PC-9 (cell line): ENCODE measurements around the gene MFN1. TPM values are rescaled to one million over a fixed set of nuclear protein-coding genes. Genes with fewer than 3 reads are reported as not detected.

Experiments used
- BruUV-seq: library from RNA; stranded (reverse); fragments of 400-500 nt; replicated peaks from 2 replicates; lab custom pipeline; 2021; lab: Mats Ljungman, UMichigan
- CTCF ChIA-PET: fragments of 300-600 bp; sonication (Branson Sonifier 250); formaldehyde crosslinking; loops from one replicate; lab custom pipeline; 2022; ENCODE audit warnings: antibody characterized with exemption; lab: Charles Lee
- POLR2A ChIA-PET: fragments of 300-600 bp; sonication (Branson Sonifier 250); formaldehyde crosslinking; loops from one replicate; lab custom pipeline; 2022; ENCODE audit warnings: antibody characterized with exemption; ENCODE audit not compliant: unreplicated experiment; lab: Charles Lee
- DNase-seq, 2 experiments: peaks; one replicate each; pipeline versions ENCODE4 v3.0.0 to v3.0.0-alpha.2; 2015 to 2022; ENCODE audit warnings: mixed read lengths in 1 of 2
- H2AFZ ChIP-seq: fragments of 200-600 bp; sonication (generic); 2 replicates; pipeline ENCODE4 v1.8.1; 2017; ENCODE audit warnings: antibody characterized with exemption
- H3F3A ChIP-seq: fragments of 200-600 bp; sonication (generic); 2 replicates; pipeline ENCODE4 v1.8.1; 2017; ENCODE audit warnings: antibody characterized with exemption, mild to moderate bottlenecking, low read depth; ENCODE audit not compliant: insufficient read depth
- H3K27ac ChIP-seq: fragments of 200-600 bp; sonication (generic); 2 replicates; pipeline ENCODE4 v1.6.1; 2016; ENCODE audit warnings: mixed run types
- H3K27me3 ChIP-seq: fragments of 200-600 bp; sonication (generic); 2 replicates; pipeline ENCODE4 v1.6.1; 2016; ENCODE audit warnings: low read depth, mixed run types; ENCODE audit not compliant: insufficient read depth
- H3K36me3 ChIP-seq: fragments of 200-600 bp; sonication (generic); 2 replicates; pipeline ENCODE4 v1.6.1; 2016; ENCODE audit warnings: low read depth, mixed run types
- H3K4me1 ChIP-seq: fragments of 200-600 bp; sonication (generic); replicated peaks from 2 replicates; pipeline ENCODE4 v1.6.1; 2016; ENCODE audit warnings: mixed run types; ENCODE audit not compliant: insufficient read depth
- H3K4me2 ChIP-seq: fragments of 200-600 bp; sonication (generic); 2 replicates; pipeline ENCODE4 v1.6.1; 2017; ENCODE audit warnings: mixed run types
- H3K4me3 ChIP-seq: fragments of 200-600 bp; sonication (generic); 2 replicates; pipeline ENCODE4 v1.6.1; 2016; ENCODE audit warnings: mixed run types
- H3K79me2 ChIP-seq: fragments of 200-600 bp; sonication (generic); 2 replicates; pipeline ENCODE4 v1.6.1; 2017; ENCODE audit warnings: low read depth, mixed run types
- H3K9me2 ChIP-seq: fragments of 200-600 bp; sonication (generic); 2 replicates; pipeline ENCODE4 v1.8.1; 2017; ENCODE audit warnings: mild to moderate bottlenecking; ENCODE audit not compliant: insufficient read depth
- H3K9me3 ChIP-seq: fragments of 200-600 bp; sonication (generic); 2 replicates; pipeline ENCODE4 v1.8.1; 2016; ENCODE audit warnings: low read depth; ENCODE audit not compliant: insufficient read depth
- H4K20me1 ChIP-seq: fragments of 200-600 bp; sonication (generic); 2 replicates; pipeline ENCODE4 v1.8.1; 2017; ENCODE audit not compliant: insufficient read depth
- CTCF ChIP-seq: fragments of 200-600 bp; sonication (generic); conservative IDR thresholded peaks from 2 replicates; pipeline ENCODE4 v1.6.1; 2017; ENCODE audit warnings: mixed run types, antibody characterized with exemption, mild to moderate bottlenecking, moderate library complexity
- EZH2 ChIP-seq: fragments of 200-600 bp; sonication (generic); IDR thresholded peaks from 2 replicates; pipeline ENCODE4 v1.8.0; 2017; ENCODE audit warnings: antibody characterized with exemption, low read depth
- intact Hi-C: fragments of 100-400 bp; cut with micrococcal nuclease; formaldehyde crosslinking; loops from one replicate; pipeline ENCODE4 v1.10.0; 2022; ENCODE audit not compliant: unreplicated experiment
- total RNA-seq: library from RNA; stranded (reverse); gene quantifications from 2 replicates; pipeline ENCODE4 v1.2.3, GENCODE V29; 2021

MFN1 gene
- total RNA-seq, 1 experiment from 2014 or later = 69.1 TPM

DNA sequence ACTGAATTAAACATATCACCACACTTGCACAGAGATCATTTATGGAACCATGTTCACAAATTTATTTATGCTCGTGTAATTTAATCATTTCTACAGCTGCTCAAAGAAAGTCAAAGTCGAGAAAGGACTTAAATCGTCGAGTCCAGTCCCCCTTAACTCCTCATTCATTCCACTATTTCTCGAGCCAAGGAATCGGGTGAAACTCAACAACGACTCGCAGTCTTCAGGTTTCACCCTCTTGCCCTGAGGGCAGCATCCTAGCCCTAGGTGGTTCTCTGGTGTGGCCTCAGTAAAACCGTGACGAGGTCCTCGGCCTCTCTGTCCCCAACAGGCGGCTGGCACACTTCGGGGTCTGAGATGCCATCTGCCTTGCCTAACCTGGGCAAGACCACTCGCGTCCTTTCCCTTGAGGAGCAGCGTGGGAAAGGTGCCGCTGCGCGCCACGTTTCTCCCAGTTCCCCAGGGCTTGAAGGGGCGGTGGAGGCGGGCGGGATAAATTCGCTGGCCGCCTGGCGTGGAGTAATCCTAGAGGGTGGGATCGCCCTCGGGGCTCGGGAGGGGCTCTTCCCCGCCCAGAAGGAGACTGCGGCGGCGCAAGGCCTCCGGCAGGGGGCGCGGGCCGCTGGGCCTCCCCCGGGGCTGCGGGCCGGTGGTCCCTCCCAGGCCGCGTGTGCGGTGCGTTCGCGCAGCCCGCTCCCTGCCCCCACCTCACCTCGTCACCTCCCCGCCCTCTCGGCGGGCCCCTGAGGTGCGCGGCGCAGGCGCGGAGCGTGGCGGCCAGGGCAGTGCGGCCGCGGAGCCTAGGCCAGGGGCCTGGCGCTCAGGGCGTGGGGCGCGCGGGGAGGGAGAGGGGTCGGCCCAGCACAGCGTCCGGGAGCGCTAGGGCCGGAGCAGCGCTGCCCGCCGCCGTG, 25.0 kb upstream of the MFN1 start, which contains the start of gene ZNF639:
ZNF639 (plus strand) TSS at position 746 of the 911 bp plus-strand sequence. CDS start 5,263 bp downstream, outside the sequence.
- peak within 1 kb of the TSS; percentile 96 for H2AFZ ChIP-seq
- no peaks in the 10 kb centered on the region for H3K27me3 ChIP-seq
- peaks cover 25% of the 10 kb centered on the region for H3K4me1 ChIP-seq
- peaks cover 15% of the 10 kb centered on the region; the same call in 1 of the 2 replicates for H3K36me3 ChIP-seq
- H3K4me3 ChIP-seq = peak within 1 kb of the TSS; percentile 80
- TF ChIP-seq CTCF (peak; percentile 80), EZH2 (no peak)
- peaks cover 28% of the 10 kb centered on the region for H4K20me1 ChIP-seq
- ChIA-PET POLR2A (interaction anchor here (0.6 to 1.0 kb wide), 5 partner anchors 27 to 604 kb away, joined by 3 to 9 read pairs (median 7); partner anchors contain the start of gene ACTL6A), CTCF (interaction anchor here (0.6 to 1.9 kb wide), 2 partner anchors 295 to 307 kb away, joined by 3 to 11 read pairs; no protein-coding TSS in a partner anchor)
- intact Hi-C loops = loop anchor here (1.0 kb wide), 3 partner anchors 25 to 236 kb away; partner anchors contain the start of genes MFN1 and PIK3CA
- TSS peak; percentile 90 for BruUV-seq
- peak within 1 kb of the TSS; percentile 97 for H3K4me2 ChIP-seq
- peaks cover 7% of the 10 kb centered on the region; the same call in 1 of the 2 replicates for H3F3A ChIP-seq
- DNase-seq = peak; percentile 72 to 91
- H3K9me2 ChIP-seq = no peaks in the 10 kb centered on the region
- peak within 1 kb of the TSS; percentile 60 for H3K27ac ChIP-seq
- no peaks in the 10 kb centered on the region for H3K9me3 ChIP-seq
- H3K79me2 ChIP-seq = peaks cover 45% of the 10 kb centered on the region

GRCh38 chr3:179323197-179324110, 24.1 kb upstream of the MFN1 start:
- peak overlapping the region; percentile 80 for H3K4me3 ChIP-seq
- H2AFZ ChIP-seq = peak overlapping the region; percentile 96
- H3K27me3 ChIP-seq = no peaks in the 10 kb centered on the region
- ChIA-PET POLR2A (interaction anchor here (0.6 to 1.0 kb wide), 3 partner anchors 97 to 239 kb away, joined by 3 to 7 read pairs (median 3); partner anchors contain the start of gene ACTL6A), CTCF (no interaction called here)
- TF ChIP-seq CTCF = no peak
- no peak for TF ChIP-seq EZH2
- peaks cover 28% of the 10 kb centered on the region for H4K20me1 ChIP-seq
- H3K79me2 ChIP-seq = peaks cover 54% of the 10 kb centered on the region
- intact Hi-C loops = loop anchor here (1.0 kb wide), 1 partner anchor 235 kb away; no protein-coding TSS in a partner anchor
- H3K4me2 ChIP-seq = peak overlapping the region; percentile 97
- no TSS peak for BruUV-seq
- H3F3A ChIP-seq = peaks cover 7% of the 10 kb centered on the region; the same call in 1 of the 2 replicates
- peaks cover 25% of the 10 kb centered on the region for H3K4me1 ChIP-seq
- H3K36me3 ChIP-seq = peaks cover 24% of the 10 kb centered on the region; the same call in 1 of the 2 replicates
- DNase-seq = peak; percentile 48 to 68
- H3K27ac ChIP-seq = peak overlapping the region; percentile 60
- no peaks in the 10 kb centered on the region for H3K9me3 ChIP-seq
- H3K9me2 ChIP-seq = no peaks in the 10 kb centered on the region
